ENCODE measurements around the gene ASIC2.

Gene ASIC2

GRCh38 chr17:33076979-33077378 is 216.1 kb downstream of the ASIC2 start:
- Histone ChIP-seq H3K36me3 (ENCODE audit: control insufficient read depth in 5 of 5, insufficient read depth in 5 of 5, low read length in 5 of 5) (no peaks in the 10 kb centered on the region), H3K9ac (ENCODE audit: low read length in 5 of 5) (no peak overlapping the region), H3K27me3 (ENCODE audit: control insufficient read depth in 5 of 5, insufficient read depth in 4 of 5, low read length in 5 of 5) (peaks cover 0 to 17% (median 13%) of the 10 kb centered on the region in 5 donors), H3K4me1 (ENCODE audit: control insufficient read depth in 5 of 5, insufficient read depth in 5 of 5, low read length in 5 of 5) (no peaks in the 10 kb centered on the region), H3K27ac (ENCODE audit: low read depth, low read length) (no peak overlapping the region), H3K4me3 (ENCODE audit: low read depth in 1 of 5, low read length in 5 of 5) (no peak overlapping the region), H3K9me3 (ENCODE audit: control insufficient read depth in 5 of 5, low read length in 5 of 5) (no peaks in the 10 kb centered on the region)

- Histone ChIP-seq H3K27ac (ENCODE audit: low read depth, low read length) (no peak overlapping the region), H3K27me3 (ENCODE audit: control insufficient read depth in 5 of 5, insufficient read depth in 4 of 5, low read length in 5 of 5) (peaks cover 0 to 11% (median 3%) of the 10 kb centered on the region in 5 donors), H3K9me3 (ENCODE audit: control insufficient read depth in 5 of 5, low read length in 5 of 5) (no peaks in the 10 kb centered on the region), H3K4me1 (ENCODE audit: control insufficient read depth in 5 of 5, insufficient read depth in 5 of 5, low read length in 5 of 5) (no peaks in the 10 kb centered on the region), H3K9ac (ENCODE audit: low read length in 5 of 5) (no peak overlapping the region), H3K36me3 (ENCODE audit: control insufficient read depth in 5 of 5, insufficient read depth in 5 of 5, low read length in 5 of 5) (no peaks in the 10 kb centered on the region), H3K4me3 (ENCODE audit: low read depth in 1 of 5, low read length in 5 of 5) (no peak overlapping the region)
Observed at GRCh38 chr17:33073416-33073815, 219.7 kb downstream of the ASIC2 start.

GRCh38 chr17:33072421-33073161 is 220.5 kb downstream of the ASIC2 start:
- no peaks in the 10 kb centered on the region for H3K9me3 ChIP-seq (ENCODE audit: control insufficient read depth in 5 of 5, low read length in 5 of 5)
- no peaks in the 10 kb centered on the region for H3K4me1 ChIP-seq (ENCODE audit: control insufficient read depth in 5 of 5, insufficient read depth in 5 of 5, low read length in 5 of 5)
- no peaks in the 10 kb centered on the region for H3K36me3 ChIP-seq (ENCODE audit: control insufficient read depth in 5 of 5, insufficient read depth in 5 of 5, low read length in 5 of 5)
- H3K27ac ChIP-seq (ENCODE audit: low read depth, low read length) = no peak overlapping the region
- no peak overlapping the region for H3K4me3 ChIP-seq (ENCODE audit: low read depth in 1 of 5, low read length in 5 of 5)
- peaks cover 0 to 11% (median 3%) of the 10 kb centered on the region in 5 donors for H3K27me3 ChIP-seq (ENCODE audit: control insufficient read depth in 5 of 5, insufficient read depth in 4 of 5, low read length in 5 of 5)
- H3K9ac ChIP-seq (ENCODE audit: low read length in 5 of 5) = no peak overlapping the region

- no peaks in the 10 kb centered on the region for H3K36me3 ChIP-seq (ENCODE audit: control insufficient read depth in 5 of 5, insufficient read depth in 5 of 5, low read length in 5 of 5)
- H3K27me3 ChIP-seq (ENCODE audit: control insufficient read depth in 5 of 5, insufficient read depth in 4 of 5, low read length in 5 of 5) = peaks cover 0 to 11% (median 3%) of the 10 kb centered on the region in 5 donors
- no peaks in the 10 kb centered on the region for H3K9me3 ChIP-seq (ENCODE audit: control insufficient read depth in 5 of 5, low read length in 5 of 5)
- no peak overlapping the region for H3K27ac ChIP-seq (ENCODE audit: low read depth, low read length)
- no peaks in the 10 kb centered on the region for H3K4me1 ChIP-seq (ENCODE audit: control insufficient read depth in 5 of 5, insufficient read depth in 5 of 5, low read length in 5 of 5)
- no peak overlapping the region for H3K4me3 ChIP-seq (ENCODE audit: low read depth in 1 of 5, low read length in 5 of 5)
- H3K9ac ChIP-seq (ENCODE audit: low read length in 5 of 5) = no peak overlapping the region
Observed at GRCh38 chr17:33071656-33072055, 221.4 kb downstream of the ASIC2 start.

GRCh38 chr17:33057564-33057963 is 235.5 kb downstream of the ASIC2 start:
- Histone ChIP-seq H3K27ac (ENCODE audit: low read depth, low read length) (no peak overlapping the region), H3K4me3 (ENCODE audit: low read depth in 1 of 5, low read length in 5 of 5) (no peak overlapping the region), H3K36me3 (ENCODE audit: control insufficient read depth in 5 of 5, insufficient read depth in 5 of 5, low read length in 5 of 5) (no peaks in the 10 kb centered on the region), H3K4me1 (ENCODE audit: control insufficient read depth in 5 of 5, insufficient read depth in 5 of 5, low read length in 5 of 5) (peaks cover 0 to 4% (median 0%) of the 10 kb centered on the region in 5 donors), H3K9ac (ENCODE audit: low read length in 5 of 5) (no peak overlapping the region), H3K27me3 (ENCODE audit: control insufficient read depth in 5 of 5, insufficient read depth in 4 of 5, low read length in 5 of 5) (peaks cover 0 to 8% (median 0%) of the 10 kb centered on the region in 5 donors), H3K9me3 (ENCODE audit: control insufficient read depth in 5 of 5, low read length in 5 of 5) (no peaks in the 10 kb centered on the region)

GRCh38 chr17:33056399-33057146 is 236.5 kb downstream of the ASIC2 start:
- no peaks in the 10 kb centered on the region for H3K9me3 ChIP-seq (ENCODE audit: control insufficient read depth in 5 of 5, low read length in 5 of 5)
- no peak overlapping the region for H3K9ac ChIP-seq (ENCODE audit: low read length in 5 of 5)
- peaks cover 0 to 4% (median 0%) of the 10 kb centered on the region in 5 donors for H3K4me1 ChIP-seq (ENCODE audit: control insufficient read depth in 5 of 5, insufficient read depth in 5 of 5, low read length in 5 of 5)
- no peak overlapping the region for H3K4me3 ChIP-seq (ENCODE audit: low read depth in 1 of 5, low read length in 5 of 5)
- H3K27me3 ChIP-seq (ENCODE audit: control insufficient read depth in 5 of 5, insufficient read depth in 4 of 5, low read length in 5 of 5) = peaks cover 0 to 8% (median 0%) of the 10 kb centered on the region in 5 donors
- H3K36me3 ChIP-seq (ENCODE audit: control insufficient read depth in 5 of 5, insufficient read depth in 5 of 5, low read length in 5 of 5) = no peaks in the 10 kb centered on the region
- H3K27ac ChIP-seq (ENCODE audit: low read depth, low read length) = no peak overlapping the region

- no peak overlapping the region for H3K4me3 ChIP-seq (ENCODE audit: low read depth in 1 of 5, low read length in 5 of 5)
- H3K9me3 ChIP-seq (ENCODE audit: control insufficient read depth in 5 of 5, low read length in 5 of 5) = no peaks in the 10 kb centered on the region
- no peak overlapping the region for H3K9ac ChIP-seq (ENCODE audit: low read length in 5 of 5)
- no peaks in the 10 kb centered on the region for H3K36me3 ChIP-seq (ENCODE audit: control insufficient read depth in 5 of 5, insufficient read depth in 5 of 5, low read length in 5 of 5)
- peaks cover 0 to 8% (median 0%) of the 10 kb centered on the region in 5 donors for H3K27me3 ChIP-seq (ENCODE audit: control insufficient read depth in 5 of 5, insufficient read depth in 4 of 5, low read length in 5 of 5)
- H3K27ac ChIP-seq (ENCODE audit: low read depth, low read length) = no peak overlapping the region
- H3K4me1 ChIP-seq (ENCODE audit: control insufficient read depth in 5 of 5, insufficient read depth in 5 of 5, low read length in 5 of 5) = peaks cover 0 to 4% (median 0%) of the 10 kb centered on the region in 5 donors
Observed at GRCh38 chr17:33055746-33056145, 237.3 kb downstream of the ASIC2 start.

GRCh38 chr17:33055171-33055611 is 237.9 kb downstream of the ASIC2 start:
- Histone ChIP-seq H3K4me3 (ENCODE audit: low read depth in 1 of 5, low read length in 5 of 5) (no peak overlapping the region), H3K9ac (ENCODE audit: low read length in 5 of 5) (no peak overlapping the region), H3K27me3 (ENCODE audit: control insufficient read depth in 5 of 5, insufficient read depth in 4 of 5, low read length in 5 of 5) (peaks cover 0 to 8% (median 0%) of the 10 kb centered on the region in 5 donors), H3K27ac (ENCODE audit: low read depth, low read length) (no peak overlapping the region), H3K36me3 (ENCODE audit: control insufficient read depth in 5 of 5, insufficient read depth in 5 of 5, low read length in 5 of 5) (no peaks in the 10 kb centered on the region), H3K4me1 (ENCODE audit: control insufficient read depth in 5 of 5, insufficient read depth in 5 of 5, low read length in 5 of 5) (peaks cover 0 to 4% (median 0%) of the 10 kb centered on the region in 5 donors), H3K9me3 (ENCODE audit: control insufficient read depth in 5 of 5, low read length in 5 of 5) (no peaks in the 10 kb centered on the region)

GRCh38 chr17:33054412-33054811 is 238.7 kb downstream of the ASIC2 start:
- peaks cover 0 to 8% (median 0%) of the 10 kb centered on the region in 5 donors for H3K27me3 ChIP-seq (ENCODE audit: control insufficient read depth in 5 of 5, insufficient read depth in 4 of 5, low read length in 5 of 5)
- no peak overlapping the region for H3K27ac ChIP-seq (ENCODE audit: low read depth, low read length)
- no peak overlapping the region for H3K4me3 ChIP-seq (ENCODE audit: low read depth in 1 of 5, low read length in 5 of 5)
- no peaks in the 10 kb centered on the region for H3K36me3 ChIP-seq (ENCODE audit: control insufficient read depth in 5 of 5, insufficient read depth in 5 of 5, low read length in 5 of 5)
- H3K9me3 ChIP-seq (ENCODE audit: control insufficient read depth in 5 of 5, low read length in 5 of 5) = no peaks in the 10 kb centered on the region
- H3K4me1 ChIP-seq (ENCODE audit: control insufficient read depth in 5 of 5, insufficient read depth in 5 of 5, low read length in 5 of 5) = peaks cover 0 to 4% (median 0%) of the 10 kb centered on the region in 5 donors
- no peak overlapping the region for H3K9ac ChIP-seq (ENCODE audit: low read length in 5 of 5)

- Histone ChIP-seq H3K36me3 (ENCODE audit: control insufficient read depth in 5 of 5, insufficient read depth in 5 of 5, low read length in 5 of 5) (no peaks in the 10 kb centered on the region), H3K27me3 (ENCODE audit: control insufficient read depth in 5 of 5, insufficient read depth in 4 of 5, low read length in 5 of 5) (peaks cover 0 to 8% (median 0%) of the 10 kb centered on the region in 5 donors), H3K4me1 (ENCODE audit: control insufficient read depth in 5 of 5, insufficient read depth in 5 of 5, low read length in 5 of 5) (peaks cover 0 to 4% (median 0%) of the 10 kb centered on the region in 5 donors), H3K27ac (ENCODE audit: low read depth, low read length) (no peak overlapping the region), H3K4me3 (ENCODE audit: low read depth in 1 of 5, low read length in 5 of 5) (no peak overlapping the region), H3K9ac (ENCODE audit: low read length in 5 of 5) (no peak overlapping the region), H3K9me3 (ENCODE audit: control insufficient read depth in 5 of 5, low read length in 5 of 5) (no peaks in the 10 kb centered on the region)
Observed at GRCh38 chr17:33053676-33054075, 239.4 kb downstream of the ASIC2 start.
